GM19372 (cell line): ENCODE data around the gene TRIO.
"Not testable (repeated sequence)": the region's sequence is repeated elsewhere in the genome, so short reads cannot be mapped to it uniquely, and the experiment has no call there.

ENCODE experiments used
- ATAC-seq: cut with Tn5 transposase; IDR thresholded peaks from one replicate; pipeline ENCODE4 v1.9.1; 2021; ENCODE audit warnings: mild to moderate bottlenecking, low read depth, moderate library complexity; ENCODE audit not compliant: unreplicated experiment

TRIO gene

GRCh38 chr5:14547666-14548065, 404.5 kb downstream of the TRIO start:
- no peak for ATAC-seq

DNA sequence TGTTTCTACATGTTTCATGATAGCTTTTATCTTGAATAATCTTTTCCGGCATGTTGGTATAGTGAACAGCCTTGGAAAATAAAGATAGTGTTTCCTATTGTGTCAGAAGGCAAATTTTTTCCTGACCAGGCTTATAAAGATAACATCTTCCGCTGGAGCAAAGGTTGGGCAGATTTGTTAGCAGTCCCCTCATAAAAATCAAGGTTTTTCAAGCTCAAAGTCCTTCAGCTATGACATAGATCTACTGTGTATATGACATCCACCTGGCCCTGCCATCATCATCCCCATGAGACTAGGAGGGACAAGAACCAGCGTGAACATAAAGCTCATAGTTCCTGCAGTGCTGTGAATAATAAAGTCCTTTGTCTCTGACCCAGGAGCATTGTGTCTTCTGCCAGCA, 408.1 kb downstream of the TRIO start:
- ATAC-seq: no peak

- no peak for ATAC-seq
Measured at GRCh38 chr5:14552017-14552416, 408.9 kb downstream of the TRIO start.

GRCh38 chr5:14554288-14554687, 411.1 kb downstream of the TRIO start:
- not testable (repeated sequence) for ATAC-seq

DNA sequence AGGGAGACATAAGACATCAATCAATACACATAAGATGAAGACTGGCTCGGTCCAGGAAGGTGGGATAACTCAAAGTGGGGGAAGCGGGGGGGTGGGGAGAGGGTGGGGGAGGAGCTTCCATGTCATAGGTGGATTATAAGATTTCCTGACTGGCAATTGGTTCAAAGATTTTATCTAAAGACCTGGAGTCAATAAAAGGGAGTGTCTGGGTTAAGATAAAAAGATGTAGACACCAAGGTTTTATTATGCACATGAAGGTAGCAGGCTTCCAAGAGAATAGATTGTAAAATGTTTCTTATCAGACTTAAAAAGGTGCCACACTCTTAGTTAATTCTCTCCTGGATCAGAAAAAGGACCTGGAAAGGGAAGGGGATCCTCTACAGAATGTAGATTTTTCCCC, 412.9 kb downstream of the TRIO start:
- no peak for ATAC-seq

DNA sequence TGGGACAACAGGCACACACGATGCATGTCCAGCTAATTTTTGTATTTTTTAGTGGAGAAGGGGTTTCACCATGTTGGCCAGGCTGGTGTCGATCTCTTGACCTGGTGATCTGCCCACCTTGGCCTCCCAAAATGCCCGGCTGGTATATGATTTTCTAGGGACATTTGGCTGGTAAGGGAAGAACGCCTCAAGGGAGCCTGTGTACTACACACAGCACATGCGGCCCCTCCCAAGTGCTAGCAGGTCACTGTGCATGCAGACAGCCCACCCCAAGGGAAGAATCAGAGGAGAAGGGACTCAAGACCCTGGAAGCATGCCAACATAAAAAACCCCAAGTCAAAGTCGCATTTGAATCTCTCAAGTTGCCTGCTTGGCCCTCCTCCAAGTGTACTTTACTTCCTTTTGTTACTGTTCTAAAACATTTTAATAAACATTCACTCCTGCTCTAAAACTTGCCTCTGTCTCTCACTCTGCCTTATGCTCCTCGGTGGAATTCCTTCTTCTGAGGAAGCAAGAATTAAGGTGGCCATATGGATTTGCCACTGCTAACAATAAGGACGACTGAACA, 414.1 kb downstream of the TRIO start:
- ATAC-seq: no peak

- no peak for ATAC-seq
Measured at GRCh38 chr5:14557791-14558415, 414.8 kb downstream of the TRIO start.
